PC-3 (cell line): ENCODE measurements around the gene CORO2B. TPM values are rescaled to one million over a fixed set of nuclear protein-coding genes. Genes with fewer than 3 reads are reported as not detected.

Experiments
- ATAC-seq: fragments of 200-7000 bp; cut with Tn5 transposase; 2 replicates; pipeline ENCODE4 v1.9.1; 2020; ENCODE audit warnings: mild to moderate bottlenecking, moderate library complexity
- BruUV-seq: library from RNA; stranded (reverse); fragments of 400-500 nt; replicated peaks from 2 replicates; lab custom pipeline; 2021; lab: Mats Ljungman, UMichigan
- CTCF ChIA-PET: fragments of 300-600 bp; sonication (Branson Sonifier 250); formaldehyde crosslinking; loops from one replicate; lab custom pipeline; 2022; ENCODE audit warnings: antibody characterized with exemption; lab: Charles Lee
- POLR2A ChIA-PET: fragments of 300-600 bp; sonication (Branson Sonifier 250); formaldehyde crosslinking; loops from one replicate; lab custom pipeline; 2022; ENCODE audit warnings: antibody characterized with exemption; ENCODE audit not compliant: unreplicated experiment; lab: Charles Lee
- DNase-seq: peaks from one replicate; pipeline ENCODE4 v3.0.0-alpha.2; 2015
- H2AFZ ChIP-seq: fragments of 300-600 bp; sonication (generic); 2 replicates; pipeline ENCODE4 v1.6.0; 2016; ENCODE audit warnings: antibody characterized with exemption, low read length
- H3F3A ChIP-seq: fragments of 300-600 bp; sonication (generic); one replicate; pipeline ENCODE4 v1.6.0; 2017; ENCODE audit warnings: antibody characterized with exemption, low read length, control low read depth, mild to moderate bottlenecking; ENCODE audit not compliant: unreplicated experiment
- H3K27ac ChIP-seq: fragments of 300-600 bp; sonication (generic); 2 replicates; pipeline ENCODE4 v1.5.1; 2016; ENCODE audit warnings: mild to moderate bottlenecking, low read length
- H3K27me3 ChIP-seq: fragments of 300-600 bp; sonication (generic); 2 replicates; pipeline ENCODE4 v1.6.1; 2016; ENCODE audit warnings: low read length, mixed read lengths
- H3K36me3 ChIP-seq: fragments of 300-600 bp; sonication (generic); 2 replicates; pipeline ENCODE4 v1.6.1; 2016; ENCODE audit warnings: low read depth, mixed run types, low read length, mixed read lengths
- H3K4me1 ChIP-seq: fragments of 300-600 bp; sonication (generic); 2 replicates; pipeline ENCODE4 v1.5.1; 2016; ENCODE audit warnings: low read length; ENCODE audit not compliant: insufficient read depth
- H3K4me2 ChIP-seq: fragments of 300-600 bp; sonication (generic); 2 replicates; pipeline ENCODE4 v1.6.0; 2016; ENCODE audit warnings: low read length
- H3K4me3 ChIP-seq: fragments of 300-600 bp; sonication (generic); 2 replicates; pipeline ENCODE4 v1.5.1; 2016; ENCODE audit warnings: mild to moderate bottlenecking, low read length, mixed read lengths
- H3K79me2 ChIP-seq: fragments of 300-600 bp; sonication (generic); 2 replicates; pipeline ENCODE4 v1.6.1; 2017; ENCODE audit warnings: low read length, mixed read lengths
- H3K9ac ChIP-seq: fragments of 300-600 bp; sonication (generic); 2 replicates; pipeline ENCODE4 v1.6.0; 2016; ENCODE audit warnings: mild to moderate bottlenecking, low read length
- H3K9me2 ChIP-seq: fragments of 300-600 bp; sonication (generic); replicated peaks from 2 replicates; pipeline ENCODE4 v1.6.1; 2016; ENCODE audit warnings: mixed run types, low read length, mixed read lengths
- H3K9me3 ChIP-seq: fragments of 300-600 bp; sonication (generic); 2 replicates; pipeline ENCODE4 v1.6.1; 2016; ENCODE audit warnings: low read length, mixed read lengths
- H4K20me1 ChIP-seq: fragments of 300-600 bp; sonication (generic); 2 replicates; pipeline ENCODE4 v1.6.1; 2016; ENCODE audit warnings: low read length, mixed read lengths
- EZH2 ChIP-seq: fragments of 300-600 bp; sonication (generic); IDR thresholded peaks from one replicate; pipeline ENCODE4 v1.6.1; 2017; ENCODE audit warnings: antibody characterized with exemption, mild to moderate bottlenecking, low read length; ENCODE audit not compliant: unreplicated experiment
- EZH2phosphoT487 ChIP-seq: fragments of 300-600 bp; sonication (generic); IDR thresholded peaks from 2 replicates; pipeline ENCODE4 v1.6.1; 2018; ENCODE audit warnings: mild to moderate bottlenecking, antibody characterized with exemption, low read length, borderline replicate concordance
- intact Hi-C: fragments of 100-400 bp; cut with micrococcal nuclease; formaldehyde crosslinking; loops from 2 replicates; pipeline ENCODE4 v1.9.0; 2023
- total RNA-seq: library from RNA; depleted of rRNA; stranded (reverse); fragments of >200 nt; gene quantifications from 2 replicates; pipeline ENCODE4 v1.2.3, GENCODE V29; 2014
- TF ChIP-seq, protein P1 (sequence below): fragments of 300-600 bp; sonication (generic); conservative IDR thresholded peaks from 2 replicates; pipeline ENCODE4 v1.5.1; 2017; ENCODE audit warnings: antibody characterized with exemption, low read depth, mild to moderate bottlenecking, low read length

Gene CORO2B
- total RNA-seq, 1 experiment from 2014 or later = 0.66 TPM

DNA sequence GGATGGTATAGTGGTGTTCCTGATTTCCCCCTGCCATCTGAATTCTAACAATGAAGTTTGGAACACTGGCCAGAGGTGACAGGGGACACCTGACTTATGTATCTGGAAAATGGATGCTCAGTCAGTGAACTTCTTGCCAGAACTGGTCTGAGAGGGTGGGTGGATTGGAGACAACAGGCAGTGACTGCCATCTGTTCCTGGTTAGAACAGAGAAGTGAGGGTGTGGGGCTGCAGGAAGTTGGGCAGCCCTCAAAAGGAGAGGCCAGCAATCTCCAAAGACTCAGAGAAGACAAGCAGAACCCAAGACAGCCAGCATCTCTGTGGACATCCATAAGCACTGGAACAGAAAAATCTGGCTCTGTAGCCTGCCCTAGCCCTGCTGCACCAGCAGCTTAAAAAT lies 191.4 kb downstream of the CORO2B start:
- ATAC-seq (no peak), DNase-seq (no peak)
- H2AFZ ChIP-seq = no peak overlapping the region
- no peaks in the 10 kb centered on the region for H3F3A ChIP-seq
- H3K79me2 ChIP-seq = no peaks in the 10 kb centered on the region
- H3K36me3 ChIP-seq = no peaks in the 10 kb centered on the region
- peaks cover 6% of the 10 kb centered on the region; the same call in 1 of the 2 replicates for H3K4me1 ChIP-seq
- H3K4me2 ChIP-seq = no peak overlapping the region
- no TSS peak for BruUV-seq
- no peak overlapping the region for H3K9ac ChIP-seq
- H3K27me3 ChIP-seq = no peaks in the 10 kb centered on the region
- ChIA-PET CTCF (no interaction called here), POLR2A (no interaction called here)
- H3K9me2 ChIP-seq = no peaks in the 10 kb centered on the region
- no peak for TF ChIP-seq EZH2
- TF ChIP-seq, protein P1, sequence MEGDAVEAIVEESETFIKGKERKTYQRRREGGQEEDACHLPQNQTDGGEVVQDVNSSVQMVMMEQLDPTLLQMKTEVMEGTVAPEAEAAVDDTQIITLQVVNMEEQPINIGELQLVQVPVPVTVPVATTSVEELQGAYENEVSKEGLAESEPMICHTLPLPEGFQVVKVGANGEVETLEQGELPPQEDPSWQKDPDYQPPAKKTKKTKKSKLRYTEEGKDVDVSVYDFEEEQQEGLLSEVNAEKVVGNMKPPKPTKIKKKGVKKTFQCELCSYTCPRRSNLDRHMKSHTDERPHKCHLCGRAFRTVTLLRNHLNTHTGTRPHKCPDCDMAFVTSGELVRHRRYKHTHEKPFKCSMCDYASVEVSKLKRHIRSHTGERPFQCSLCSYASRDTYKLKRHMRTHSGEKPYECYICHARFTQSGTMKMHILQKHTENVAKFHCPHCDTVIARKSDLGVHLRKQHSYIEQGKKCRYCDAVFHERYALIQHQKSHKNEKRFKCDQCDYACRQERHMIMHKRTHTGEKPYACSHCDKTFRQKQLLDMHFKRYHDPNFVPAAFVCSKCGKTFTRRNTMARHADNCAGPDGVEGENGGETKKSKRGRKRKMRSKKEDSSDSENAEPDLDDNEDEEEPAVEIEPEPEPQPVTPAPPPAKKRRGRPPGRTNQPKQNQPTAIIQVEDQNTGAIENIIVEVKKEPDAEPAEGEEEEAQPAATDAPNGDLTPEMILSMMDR = no peak
- no peak for TF ChIP-seq EZH2phosphoT487
- no peak overlapping the region for H3K4me3 ChIP-seq
- no peaks in the 10 kb centered on the region for H3K9me3 ChIP-seq
- H3K27ac ChIP-seq = no peak overlapping the region
- H4K20me1 ChIP-seq = no peaks in the 10 kb centered on the region
- intact Hi-C loops = no loop called here

GRCh38 chr15:68773036-68773435 lies 194.2 kb downstream of the CORO2B start:
- ChIA-PET CTCF (no interaction called here), POLR2A (no interaction called here)
- Histone ChIP-seq H3K9me3 (no peaks in the 10 kb centered on the region), H3K4me2 (no peak overlapping the region), H3K4me3 (no peak overlapping the region), H3K27me3 (no peaks in the 10 kb centered on the region), H3K9ac (no peak overlapping the region), H3F3A (no peaks in the 10 kb centered on the region), H3K9me2 (no peaks in the 10 kb centered on the region), H3K27ac (no peak overlapping the region), H3K79me2 (no peaks in the 10 kb centered on the region), H2AFZ (no peak overlapping the region), H3K36me3 (peaks cover 2% of the 10 kb centered on the region; the same call in 1 of the 2 replicates), H4K20me1 (no peaks in the 10 kb centered on the region), H3K4me1 (peaks cover 6% of the 10 kb centered on the region; the same call in 1 of the 2 replicates)
- ATAC-seq = no peak
- no TSS peak for BruUV-seq
- intact Hi-C loops = no loop called here
- DNase-seq = no peak
- TF ChIP-seq, protein P1 = no peak
- no peak for TF ChIP-seq EZH2phosphoT487
- no peak for TF ChIP-seq EZH2

DNA sequence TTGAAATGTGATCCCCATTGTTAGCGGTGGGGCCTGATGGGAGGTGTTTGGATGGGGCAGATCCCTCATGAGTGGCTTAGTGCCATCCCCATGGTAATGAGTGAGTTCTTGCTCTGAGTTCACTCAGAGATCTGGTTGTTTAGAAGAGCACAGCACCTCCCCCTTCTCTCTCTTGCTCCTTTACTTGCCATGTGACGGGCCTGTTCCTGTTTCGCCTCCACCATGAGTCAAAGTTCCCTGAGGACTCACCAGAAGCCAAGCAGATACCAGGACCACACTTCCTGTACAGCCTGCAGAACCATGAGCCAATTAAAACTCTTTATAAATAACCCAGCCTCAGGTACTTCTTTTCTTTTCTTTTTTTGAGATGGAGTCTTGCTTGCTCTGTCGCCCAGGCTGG lies 195.3 kb downstream of the CORO2B start:
- no peak for DNase-seq
- BruUV-seq = no TSS peak
- POLR2A ChIA-PET = no interaction called here
- no peak overlapping the region for H3K4me3 ChIP-seq
- no peaks in the 10 kb centered on the region for H3F3A ChIP-seq
- H3K9me3 ChIP-seq = no peaks in the 10 kb centered on the region
- ATAC-seq = no peak
- H4K20me1 ChIP-seq = no peaks in the 10 kb centered on the region
- CTCF ChIA-PET = no interaction called here
- intact Hi-C loops = no loop called here
- H3K36me3 ChIP-seq = peaks cover 13% of the 10 kb centered on the region; the same call in 1 of the 2 replicates
- no peak overlapping the region for H3K27ac ChIP-seq
- no peak overlapping the region for H3K9ac ChIP-seq
- H3K4me1 ChIP-seq = no peaks in the 10 kb centered on the region
- no peaks in the 10 kb centered on the region for H3K27me3 ChIP-seq
- no peak overlapping the region for H3K4me2 ChIP-seq
- no peaks in the 10 kb centered on the region for H3K9me2 ChIP-seq
- H3K79me2 ChIP-seq = no peaks in the 10 kb centered on the region
- TF ChIP-seq EZH2phosphoT487 (no peak), EZH2 (no peak)
- TF ChIP-seq, protein P1 = no peak
- no peak overlapping the region for H2AFZ ChIP-seq
